ENCODE measurements around the gene TEX51.

The TEX51 gene

GRCh38 chr2:126943612-126944348 is 45.1 kb downstream of the TEX51 start:
- DNase-seq (ENCODE audit: low read depth): no peak
- H3K27me3 ChIP-seq (replicated peaks; ENCODE audit: control insufficient read depth, insufficient read depth, low read length): peaks cover 28% of the 10 kb centered on the region
- H3K4me1 ChIP-seq (ENCODE audit: control insufficient read depth, insufficient read depth, low read length): no peaks in the 10 kb centered on the region
- peaks cover 13% of the 10 kb centered on the region for H3K9me3 ChIP-seq (ENCODE audit: control insufficient read depth, low read length)
- H3K36me3 ChIP-seq (ENCODE audit: control insufficient read depth, insufficient read depth, low read length, severe bottlenecking): no peaks in the 10 kb centered on the region
- H3K4me3 ChIP-seq (ENCODE audit: low read length): no peak overlapping the region
- H3K9ac ChIP-seq (ENCODE audit: low read length): no peak overlapping the region

DNA sequence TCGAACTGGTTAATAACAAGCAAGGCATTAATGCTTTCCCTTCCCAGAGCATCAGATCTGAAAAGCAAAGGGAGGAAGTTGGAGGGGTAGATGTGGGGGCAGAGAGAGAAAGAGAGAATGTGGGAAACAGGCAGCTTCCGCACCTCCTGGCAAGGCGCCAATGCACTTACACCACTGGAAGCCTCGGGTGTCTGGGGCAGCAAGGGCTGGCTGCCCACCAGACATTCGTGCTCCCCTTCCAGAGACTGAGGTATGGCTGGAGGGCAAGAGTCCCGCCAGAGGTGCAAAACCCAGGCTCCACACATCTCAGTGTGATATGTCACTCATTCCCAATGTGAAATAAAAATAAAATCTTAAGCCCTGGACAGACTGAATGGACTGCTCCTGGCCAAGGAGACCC is 46.4 kb downstream of the TEX51 start:
- no peaks in the 10 kb centered on the region for H3K36me3 ChIP-seq (ENCODE audit: control insufficient read depth, insufficient read depth, low read length, severe bottlenecking)
- no peak for DNase-seq (ENCODE audit: low read depth)
- no peaks in the 10 kb centered on the region for H3K4me1 ChIP-seq (ENCODE audit: control insufficient read depth, insufficient read depth, low read length)
- peaks cover 13% of the 10 kb centered on the region for H3K9me3 ChIP-seq (ENCODE audit: control insufficient read depth, low read length)
- no peak overlapping the region for H3K4me3 ChIP-seq (ENCODE audit: low read length)
- H3K9ac ChIP-seq (ENCODE audit: low read length): no peak overlapping the region
- peaks cover 31% of the 10 kb centered on the region for H3K27me3 ChIP-seq (replicated peaks; ENCODE audit: control insufficient read depth, insufficient read depth, low read length)

DNA sequence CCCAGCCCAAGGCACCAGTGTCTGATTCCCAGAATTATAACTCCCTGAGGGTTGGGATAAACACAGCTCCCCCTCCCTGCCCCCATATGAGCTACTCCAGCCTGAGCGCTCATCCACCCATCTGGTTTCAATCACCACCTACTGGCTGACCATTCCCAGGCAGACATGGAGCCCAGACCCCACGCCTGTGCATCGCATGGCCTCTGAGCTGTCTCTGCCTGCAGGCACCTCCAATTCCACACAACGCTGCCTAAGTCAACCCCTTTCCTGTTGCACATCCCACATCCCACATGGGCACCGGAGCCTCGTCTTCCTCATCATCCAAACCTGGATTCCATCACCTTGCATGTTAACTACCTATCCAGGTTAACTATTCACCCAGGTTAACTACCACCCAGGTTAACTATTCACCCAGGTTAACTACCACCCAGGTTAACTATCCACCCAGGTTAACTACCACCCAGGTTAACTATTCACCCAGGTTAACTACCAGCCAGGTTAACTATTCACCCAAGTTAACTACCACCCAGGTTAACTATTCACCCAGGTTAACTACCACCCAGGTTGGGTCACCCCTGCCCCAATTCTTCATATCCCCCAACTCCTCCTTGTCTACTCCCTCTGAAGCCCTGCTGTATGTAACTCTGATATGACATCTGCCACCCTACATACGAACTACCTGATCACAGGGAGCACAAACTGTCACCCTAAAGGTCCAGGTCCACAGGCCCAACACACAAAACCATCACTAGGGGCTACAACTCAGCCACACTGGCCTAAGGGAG is 47.8 kb downstream of the TEX51 start:
- no peaks in the 10 kb centered on the region for H3K4me1 ChIP-seq (ENCODE audit: control insufficient read depth, insufficient read depth, low read length)
- H3K36me3 ChIP-seq (ENCODE audit: control insufficient read depth, insufficient read depth, low read length, severe bottlenecking): no peaks in the 10 kb centered on the region
- H3K9me3 ChIP-seq (ENCODE audit: control insufficient read depth, low read length): peaks cover 13% of the 10 kb centered on the region
- no peak overlapping the region for H3K4me3 ChIP-seq (ENCODE audit: low read length)
- H3K27me3 ChIP-seq (replicated peaks; ENCODE audit: control insufficient read depth, insufficient read depth, low read length): peaks cover 31% of the 10 kb centered on the region
- no peak for DNase-seq (ENCODE audit: low read depth)
- no peak overlapping the region for H3K9ac ChIP-seq (ENCODE audit: low read length)

- peaks cover 13% of the 10 kb centered on the region for H3K9me3 ChIP-seq (ENCODE audit: control insufficient read depth, low read length)
- DNase-seq (ENCODE audit: low read depth): no peak
- H3K9ac ChIP-seq (ENCODE audit: low read length): no peak overlapping the region
- H3K36me3 ChIP-seq (ENCODE audit: control insufficient read depth, insufficient read depth, low read length, severe bottlenecking): no peaks in the 10 kb centered on the region
- H3K4me1 ChIP-seq (ENCODE audit: control insufficient read depth, insufficient read depth, low read length): no peaks in the 10 kb centered on the region
- H3K4me3 ChIP-seq (ENCODE audit: low read length): no peak overlapping the region
- peaks cover 31% of the 10 kb centered on the region for H3K27me3 ChIP-seq (replicated peaks; ENCODE audit: control insufficient read depth, insufficient read depth, low read length)
Measured at GRCh38 chr2:126947103-126947429, 48.4 kb downstream of the TEX51 start.

- Histone ChIP-seq H3K36me3 (ENCODE audit: control insufficient read depth, insufficient read depth, low read length, severe bottlenecking) (no peaks in the 10 kb centered on the region), H3K4me3 (ENCODE audit: low read length) (no peak overlapping the region), H3K9me3 (ENCODE audit: control insufficient read depth, low read length) (peaks cover 5% of the 10 kb centered on the region), H3K9ac (ENCODE audit: low read length) (no peak overlapping the region), H3K27me3 (replicated peaks; ENCODE audit: control insufficient read depth, insufficient read depth, low read length) (peaks cover 20% of the 10 kb centered on the region), H3K4me1 (ENCODE audit: control insufficient read depth, insufficient read depth, low read length) (no peaks in the 10 kb centered on the region)
- no peak for DNase-seq (ENCODE audit: low read depth)
Measured at GRCh38 chr2:126949775-126950174, 51.1 kb downstream of the TEX51 start.

GRCh38 chr2:126950504-126950903 is 51.8 kb downstream of the TEX51 start:
- no peaks in the 10 kb centered on the region for H3K4me1 ChIP-seq (ENCODE audit: control insufficient read depth, insufficient read depth, low read length)
- DNase-seq (ENCODE audit: low read depth): no peak
- H3K4me3 ChIP-seq (ENCODE audit: low read length): no peak overlapping the region
- peaks cover 5% of the 10 kb centered on the region for H3K9me3 ChIP-seq (ENCODE audit: control insufficient read depth, low read length)
- peaks cover 24% of the 10 kb centered on the region for H3K27me3 ChIP-seq (replicated peaks; ENCODE audit: control insufficient read depth, insufficient read depth, low read length)
- no peak overlapping the region for H3K9ac ChIP-seq (ENCODE audit: low read length)
- no peaks in the 10 kb centered on the region for H3K36me3 ChIP-seq (ENCODE audit: control insufficient read depth, insufficient read depth, low read length, severe bottlenecking)

Data from adipocyte (in vitro differentiated cells).